GM23338 (cell line): ENCODE measurements around the gene MED16. TPM values are rescaled to one million over a fixed set of nuclear protein-coding genes. Genes with fewer than 3 reads are reported as not detected.

Experiments used
- ATAC-seq: fragments of 200-7000 bp; cut with Tn5 transposase; 3 replicates; pipeline ENCODE4 v1.9.1; 2020
- DNase-seq: peaks from one replicate; pipeline ENCODE4 v3.0.0-alpha.2; 2015; ENCODE audit warnings: low spot score
- H2AFZ ChIP-seq: fragments of 200-600 bp; sonication (generic); 2 replicates; pipeline ENCODE4 v1.8.0; 2016; ENCODE audit warnings: antibody characterized with exemption, mild to moderate bottlenecking, moderate library complexity
- H3F3A ChIP-seq: fragments of 200-600 bp; sonication (generic); replicated peaks from 2 replicates; pipeline ENCODE4 v1.8.0; 2017; ENCODE audit warnings: antibody characterized with exemption, mixed run types, low read depth
- H3K27ac ChIP-seq: fragments of 200-600 bp; sonication (generic); 2 replicates; pipeline ENCODE4 v1.6.1; 2016; ENCODE audit warnings: low read depth
- H3K27me3 ChIP-seq: fragments of 200-600 bp; sonication (generic); 2 replicates; pipeline ENCODE4 v1.8.0; 2016; ENCODE audit warnings: mild to moderate bottlenecking, mixed run types, moderate library complexity; ENCODE audit not compliant: insufficient read depth
- H3K36me3 ChIP-seq: fragments of 200-600 bp; sonication (generic); 2 replicates; pipeline ENCODE4 v1.8.0; 2016; ENCODE audit warnings: mild to moderate bottlenecking; ENCODE audit not compliant: insufficient read depth
- H3K4me1 ChIP-seq: fragments of 200-600 bp; sonication (generic); 2 replicates; pipeline ENCODE4 v1.8.0; 2016; ENCODE audit warnings: mild to moderate bottlenecking, moderate library complexity; ENCODE audit not compliant: insufficient read depth
- H3K4me2 ChIP-seq: fragments of 200-600 bp; sonication (generic); 2 replicates; pipeline ENCODE4 v1.7.1; 2017; ENCODE audit warnings: mixed run types
- H3K4me3 ChIP-seq: fragments of 200-600 bp; sonication (generic); 2 replicates; pipeline ENCODE4 v1.6.1; 2016; ENCODE audit warnings: mixed run types
- H3K79me2 ChIP-seq: fragments of 200-600 bp; sonication (generic); replicated peaks from 2 replicates; pipeline ENCODE4 v1.8.0; 2017; ENCODE audit warnings: mild to moderate bottlenecking; ENCODE audit not compliant: insufficient read depth
- H3K9me2 ChIP-seq: fragments of 200-600 bp; sonication (generic); 2 replicates; pipeline ENCODE4 v1.8.0; 2017; ENCODE audit not compliant: insufficient read depth
- H4K20me1 ChIP-seq: fragments of 200-600 bp; sonication (generic); replicated peaks from 2 replicates; pipeline ENCODE4 v1.8.0; 2017; ENCODE audit warnings: mild to moderate bottlenecking; ENCODE audit not compliant: insufficient read depth
- H3K27ac Mint-ChIP-seq: 2 replicates; pipeline ENCODE4 v1.8.0; 2020; ENCODE audit warnings: inconsistent platforms, mild to moderate bottlenecking, moderate library complexity, mixed read lengths
- H3K27me3 Mint-ChIP-seq: 3 replicates; pipeline ENCODE4 v1.8.0; 2022; ENCODE audit warnings: low read depth, mild to moderate bottlenecking, moderate library complexity, mixed read lengths, inconsistent platforms; ENCODE audit not compliant: insufficient read depth, poor library complexity
- H3K36me3 Mint-ChIP-seq: 3 replicates; pipeline ENCODE4 v1.8.0; 2021; ENCODE audit warnings: low read depth, mild to moderate bottlenecking, inconsistent platforms, moderate library complexity, mixed read lengths
- H3K4me1 Mint-ChIP-seq: 3 replicates; pipeline ENCODE4 v1.8.0; 2020; ENCODE audit warnings: mild to moderate bottlenecking, inconsistent platforms, mixed read lengths
- H3K4me3 Mint-ChIP-seq: 3 replicates; pipeline ENCODE4 v1.8.0; 2021; ENCODE audit warnings: moderate library complexity, mild to moderate bottlenecking, inconsistent platforms, mixed read lengths
- H3K9me3 Mint-ChIP-seq: 3 replicates; pipeline ENCODE4 v1.8.0; 2020; ENCODE audit warnings: moderate library complexity, mild to moderate bottlenecking, inconsistent platforms, mixed read lengths
- CREB1 ChIP-seq: fragments of 250-450 bp; sonication (Bioruptor Pico); IDR thresholded peaks from 2 replicates; pipeline ENCODE4 v1.5.0; 2020; ENCODE audit warnings: low read depth, mild to moderate bottlenecking, moderate library complexity
- CTCF ChIP-seq, 2 experiments: fragments of 200-600 bp in 1 of 2; sonication (generic) in 1 of 2; conservative IDR thresholded peaks; 2 replicates each; pipeline versions ENCODE4 v1.5.1 to v1.6.1; 2016 to 2017; ENCODE audit warnings: antibody characterized with exemption in 2 of 2, low read depth in 2 of 2, mild to moderate bottlenecking in 2 of 2, moderate library complexity in 1 of 2
- EZH2 ChIP-seq: fragments of 200-600 bp; sonication (generic); IDR thresholded peaks from one replicate; pipeline ENCODE4 v1.8.0; 2017; ENCODE audit warnings: antibody characterized with exemption, mild to moderate bottlenecking, low read depth; ENCODE audit not compliant: unreplicated experiment
- EZH2phosphoT487 ChIP-seq: fragments of 200-600 bp; sonication (generic); IDR thresholded peaks from one replicate; pipeline ENCODE4 v1.8.1; 2018; ENCODE audit warnings: antibody characterized with exemption; ENCODE audit not compliant: unreplicated experiment
- JUNB ChIP-seq: IDR thresholded peaks from one replicate; pipeline ENCODE4 v1.6.1; 2016; ENCODE audit warnings: antibody characterized with exemption; ENCODE audit not compliant: unreplicated experiment
- NANOG ChIP-seq: IDR thresholded peaks from 2 replicates; pipeline ENCODE4 v1.6.1; 2016; ENCODE audit warnings: antibody characterized with exemption, borderline replicate concordance
- POLR2AphosphoS5 ChIP-seq: IDR thresholded peaks from 2 replicates; pipeline ENCODE4 v1.6.1; 2016; ENCODE audit warnings: antibody characterized with exemption, low read depth
- REST ChIP-seq: IDR thresholded peaks from one replicate; pipeline ENCODE4 v1.6.1; 2018; ENCODE audit warnings: antibody characterized with exemption; ENCODE audit not compliant: unreplicated experiment
- STAT1 ChIP-seq: IDR thresholded peaks from one replicate; pipeline ENCODE4 v1.6.1; 2016; ENCODE audit warnings: antibody characterized with exemption; ENCODE audit not compliant: unreplicated experiment
- ZNF114 ChIP-seq: fragments of 250-450 bp; sonication (Bioruptor Pico); IDR thresholded peaks from 2 replicates; pipeline ENCODE4 v1.5.0; 2020; ENCODE audit warnings: mild to moderate bottlenecking, moderate library complexity
- ZNF331 ChIP-seq: fragments of 250-450 bp; sonication (Bioruptor Pico); IDR thresholded peaks from 2 replicates; pipeline ENCODE4 v1.5.0; 2020; ENCODE audit warnings: low read depth, mild to moderate bottlenecking, moderate library complexity
- polyA plus RNA-seq: library from polyadenylated mRNA; unstranded; fragments of >200 nt; fragmentation: Nextera tagmentation; extraction: Ambion mirVana; gene quantifications from 2 replicates; pipeline ENCODE4 v1.2.1, GENCODE V29; 2016
- total RNA-seq: library from RNA; depleted of rRNA; stranded (reverse); fragments of >200 nt; shearing (Covaris generic); gene quantifications from 2 replicates; pipeline ENCODE4 v1.2.3, GENCODE V29; 2014
- TF ChIP-seq, protein P1 (sequence below): IDR thresholded peaks from 2 replicates; pipeline ENCODE4 v1.6.1; 2016; ENCODE audit warnings: antibody characterized with exemption
- TF ChIP-seq, protein P2 (sequence below): fragments of 250-450 bp; sonication (Bioruptor Pico); IDR thresholded peaks from 2 replicates; pipeline ENCODE4 v1.5.0; 2020; ENCODE audit warnings: mild to moderate bottlenecking, moderate library complexity

Gene MED16
- total and polyA plus RNA-seq, 2 experiments from 2014 or later: 52.7 to 73.6 TPM

DNA sequence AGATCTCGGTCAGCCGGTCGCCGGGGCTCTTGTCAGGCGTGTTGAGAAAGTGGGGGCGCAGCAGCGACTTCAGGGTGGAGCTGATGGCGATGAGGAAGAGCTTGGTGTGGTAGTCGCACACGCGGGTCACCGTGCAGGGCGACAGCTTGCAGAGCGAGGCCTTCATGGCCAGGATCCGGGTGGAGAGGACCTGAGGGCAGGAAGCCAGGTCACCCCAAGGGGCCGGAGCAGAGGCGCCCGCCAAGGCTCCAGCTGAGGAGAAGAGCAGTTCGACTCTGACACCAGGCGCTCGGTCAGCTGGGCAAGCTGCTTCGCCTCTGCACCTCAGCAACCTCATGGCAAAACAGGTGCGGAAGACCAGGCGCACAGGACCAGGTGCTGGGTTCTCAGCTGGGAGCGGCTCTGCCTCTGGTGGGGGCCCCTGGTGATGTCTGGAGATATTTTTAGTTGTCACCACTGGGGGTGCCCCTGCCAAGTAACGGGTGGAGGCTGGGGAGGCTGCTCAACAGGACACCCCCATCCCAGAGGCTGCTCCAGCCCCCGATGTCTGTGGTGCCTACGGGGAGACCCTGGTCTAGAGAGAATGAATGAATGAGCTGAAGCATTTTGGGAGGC lies 17.6 kb downstream of the MED16 start:
- H3K9me2 ChIP-seq: no peaks in the 10 kb centered on the region
- Mint-ChIP-seq H3K9me3 (peaks cover 11% of the 10 kb centered on the region), H3K27me3 (peaks cover 22% of the 10 kb centered on the region), H3K4me3 (no peak overlapping the region), H3K27ac (no peak overlapping the region), H3K36me3 (peaks cover 35% of the 10 kb centered on the region), H3K4me1 (no peaks in the 10 kb centered on the region)
- no peaks in the 10 kb centered on the region; the same call in 1 of the 2 replicates for H3K36me3 ChIP-seq
- ATAC-seq: no peak
- H3K79me2 ChIP-seq: no peaks in the 10 kb centered on the region
- TF ChIP-seq JUNB (no peak), POLR2AphosphoS5 (no peak), EZH2 (no peak), CREB1 (CRISPR knock-in tag) (no peak), STAT1 (no peak), REST (no peak), ZNF331 (CRISPR knock-in tag) (no peak), ZNF114 (CRISPR knock-in tag) (no peak), CTCF (conservative IDR thresholded peaks at IDR 0.05; ENCODE audit: low read depth in 2 of 2) (no peak), EZH2phosphoT487 (no peak), NANOG (no peak)
- TF ChIP-seq, protein P1, sequence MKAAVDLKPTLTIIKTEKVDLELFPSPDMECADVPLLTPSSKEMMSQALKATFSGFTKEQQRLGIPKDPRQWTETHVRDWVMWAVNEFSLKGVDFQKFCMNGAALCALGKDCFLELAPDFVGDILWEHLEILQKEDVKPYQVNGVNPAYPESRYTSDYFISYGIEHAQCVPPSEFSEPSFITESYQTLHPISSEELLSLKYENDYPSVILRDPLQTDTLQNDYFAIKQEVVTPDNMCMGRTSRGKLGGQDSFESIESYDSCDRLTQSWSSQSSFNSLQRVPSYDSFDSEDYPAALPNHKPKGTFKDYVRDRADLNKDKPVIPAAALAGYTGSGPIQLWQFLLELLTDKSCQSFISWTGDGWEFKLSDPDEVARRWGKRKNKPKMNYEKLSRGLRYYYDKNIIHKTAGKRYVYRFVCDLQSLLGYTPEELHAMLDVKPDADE: no peak
- TF ChIP-seq, protein P2, sequence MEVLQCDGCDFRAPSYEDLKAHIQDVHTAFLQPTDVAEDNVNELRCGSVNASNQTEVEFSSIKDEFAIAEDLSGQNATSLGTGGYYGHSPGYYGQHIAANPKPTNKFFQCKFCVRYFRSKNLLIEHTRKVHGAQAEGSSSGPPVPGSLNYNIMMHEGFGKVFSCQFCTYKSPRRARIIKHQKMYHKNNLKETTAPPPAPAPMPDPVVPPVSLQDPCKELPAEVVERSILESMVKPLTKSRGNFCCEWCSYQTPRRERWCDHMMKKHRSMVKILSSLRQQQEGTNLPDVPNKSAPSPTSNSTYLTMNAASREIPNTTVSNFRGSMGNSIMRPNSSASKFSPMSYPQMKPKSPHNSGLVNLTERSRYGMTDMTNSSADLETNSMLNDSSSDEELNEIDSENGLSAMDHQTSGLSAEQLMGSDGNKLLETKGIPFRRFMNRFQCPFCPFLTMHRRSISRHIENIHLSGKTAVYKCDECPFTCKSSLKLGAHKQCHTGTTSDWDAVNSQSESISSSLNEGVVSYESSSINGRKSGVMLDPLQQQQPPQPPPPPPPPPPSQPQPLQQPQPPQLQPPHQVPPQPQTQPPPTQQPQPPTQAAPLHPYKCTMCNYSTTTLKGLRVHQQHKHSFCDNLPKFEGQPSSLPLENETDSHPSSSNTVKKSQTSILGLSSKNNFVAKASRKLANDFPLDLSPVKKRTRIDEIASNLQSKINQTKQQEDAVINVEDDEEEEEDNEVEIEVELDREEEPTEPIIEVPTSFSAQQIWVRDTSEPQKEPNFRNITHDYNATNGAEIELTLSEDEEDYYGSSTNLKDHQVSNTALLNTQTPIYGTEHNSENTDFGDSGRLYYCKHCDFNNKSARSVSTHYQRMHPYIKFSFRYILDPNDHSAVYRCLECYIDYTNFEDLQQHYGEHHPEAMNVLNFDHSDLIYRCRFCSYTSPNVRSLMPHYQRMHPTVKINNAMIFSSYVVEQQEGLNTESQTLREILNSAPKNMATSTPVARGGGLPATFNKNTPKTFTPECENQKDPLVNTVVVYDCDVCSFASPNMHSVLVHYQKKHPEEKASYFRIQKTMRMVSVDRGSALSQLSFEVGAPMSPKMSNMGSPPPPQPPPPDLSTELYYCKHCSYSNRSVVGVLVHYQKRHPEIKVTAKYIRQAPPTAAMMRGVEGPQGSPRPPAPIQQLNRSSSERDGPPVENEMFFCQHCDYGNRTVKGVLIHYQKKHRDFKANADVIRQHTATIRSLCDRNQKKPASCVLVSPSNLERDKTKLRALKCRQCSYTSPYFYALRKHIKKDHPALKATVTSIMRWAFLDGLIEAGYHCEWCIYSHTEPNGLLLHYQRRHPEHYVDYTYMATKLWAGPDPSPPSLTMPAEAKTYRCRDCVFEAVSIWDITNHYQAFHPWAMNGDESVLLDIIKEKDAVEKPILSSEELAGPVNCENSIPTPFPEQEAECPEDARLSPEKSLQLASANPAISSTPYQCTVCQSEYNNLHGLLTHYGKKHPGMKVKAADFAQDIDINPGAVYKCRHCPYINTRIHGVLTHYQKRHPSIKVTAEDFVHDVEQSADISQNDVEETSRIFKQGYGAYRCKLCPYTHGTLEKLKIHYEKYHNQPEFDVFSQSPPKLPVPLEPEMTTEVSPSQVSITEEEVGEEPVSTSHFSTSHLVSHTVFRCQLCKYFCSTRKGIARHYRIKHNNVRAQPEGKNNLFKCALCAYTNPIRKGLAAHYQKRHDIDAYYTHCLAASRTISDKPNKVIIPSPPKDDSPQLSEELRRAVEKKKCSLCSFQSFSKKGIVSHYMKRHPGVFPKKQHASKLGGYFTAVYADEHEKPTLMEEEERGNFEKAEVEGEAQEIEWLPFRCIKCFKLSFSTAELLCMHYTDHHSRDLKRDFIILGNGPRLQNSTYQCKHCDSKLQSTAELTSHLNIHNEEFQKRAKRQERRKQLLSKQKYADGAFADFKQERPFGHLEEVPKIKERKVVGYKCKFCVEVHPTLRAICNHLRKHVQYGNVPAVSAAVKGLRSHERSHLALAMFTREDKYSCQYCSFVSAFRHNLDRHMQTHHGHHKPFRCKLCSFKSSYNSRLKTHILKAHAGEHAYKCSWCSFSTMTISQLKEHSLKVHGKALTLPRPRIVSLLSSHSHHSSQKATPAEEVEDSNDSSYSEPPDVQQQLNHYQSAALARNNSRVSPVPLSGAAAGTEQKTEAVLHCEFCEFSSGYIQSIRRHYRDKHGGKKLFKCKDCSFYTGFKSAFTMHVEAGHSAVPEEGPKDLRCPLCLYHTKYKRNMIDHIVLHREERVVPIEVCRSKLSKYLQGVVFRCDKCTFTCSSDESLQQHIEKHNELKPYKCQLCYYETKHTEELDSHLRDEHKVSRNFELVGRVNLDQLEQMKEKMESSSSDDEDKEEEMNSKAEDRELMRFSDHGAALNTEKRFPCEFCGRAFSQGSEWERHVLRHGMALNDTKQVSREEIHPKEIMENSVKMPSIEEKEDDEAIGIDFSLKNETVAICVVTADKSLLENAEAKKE (CRISPR knock-in tag): no peak
- H3K4me1 ChIP-seq: no peaks in the 10 kb centered on the region
- H3K4me3 ChIP-seq: no peak overlapping the region
- H3K27ac ChIP-seq: no peak overlapping the region
- no peaks in the 10 kb centered on the region for H4K20me1 ChIP-seq
- H3K27me3 ChIP-seq: no peaks in the 10 kb centered on the region
- no peak overlapping the region for H2AFZ ChIP-seq
- peaks cover 12% of the 10 kb centered on the region for H3F3A ChIP-seq
- DNase-seq: no peak
- no peak overlapping the region for H3K4me2 ChIP-seq
